ENCODE measurements around the gene MXD3. TPM values are rescaled to one million over a fixed set of nuclear protein-coding genes. Genes with fewer than 3 reads are reported as not detected.
A peak's percentile ranks its signal among the peaks of the same experiment; 100 is the strongest.

Gene MXD3
- total RNA-seq, 1 experiment from 2014 or later: 36.3 TPM

- no peak for DNase-seq
- intact Hi-C loops (cut with micrococcal nuclease; ENCODE audit: unreplicated experiment): no loop called here
- H3K36me3 Mint-ChIP-seq (ENCODE audit: insufficient read depth, unreplicated experiment): peaks cover 89% of the 10 kb centered on the region
- H3K4me3 Mint-ChIP-seq (ENCODE audit: low read depth, unreplicated experiment): no peak overlapping the region
- TSS peak; percentile 90 for BruUV-seq (replicated peaks)
- CTCF ChIA-PET: no interaction called here
- no peaks in the 10 kb centered on the region for H3K9me3 Mint-ChIP-seq (ENCODE audit: low read depth, unreplicated experiment)
- peaks cover 32% of the 10 kb centered on the region for H3K4me1 Mint-ChIP-seq (ENCODE audit: low read depth, unreplicated experiment)
- no peak for TF ChIP-seq CTCF (IDR thresholded peaks at IDR 0.05; ENCODE audit: unreplicated experiment)
- H3K27ac Mint-ChIP-seq (ENCODE audit: unreplicated experiment): peak overlapping the region; percentile 56
- no peaks in the 10 kb centered on the region for H3K27me3 Mint-ChIP-seq (ENCODE audit: unreplicated experiment)
Observed at GRCh38 chr5:177330991-177331842, 19.5 kb upstream of the MXD3 start.

GRCh38 chr5:177329883-177330282 is 18.2 kb upstream of the MXD3 start:
- no peak for DNase-seq
- H3K4me1 Mint-ChIP-seq (ENCODE audit: low read depth, unreplicated experiment): peaks cover 38% of the 10 kb centered on the region
- intact Hi-C loops (cut with micrococcal nuclease; ENCODE audit: unreplicated experiment): no loop called here
- no peak for TF ChIP-seq CTCF (IDR thresholded peaks at IDR 0.05; ENCODE audit: unreplicated experiment)
- CTCF ChIA-PET: no interaction called here
- H3K27ac Mint-ChIP-seq (ENCODE audit: unreplicated experiment): no peak overlapping the region
- H3K4me3 Mint-ChIP-seq (ENCODE audit: low read depth, unreplicated experiment): no peak overlapping the region
- peaks cover 89% of the 10 kb centered on the region for H3K36me3 Mint-ChIP-seq (ENCODE audit: insufficient read depth, unreplicated experiment)
- BruUV-seq (replicated peaks): no TSS peak
- no peaks in the 10 kb centered on the region for H3K9me3 Mint-ChIP-seq (ENCODE audit: low read depth, unreplicated experiment)
- H3K27me3 Mint-ChIP-seq (ENCODE audit: unreplicated experiment): no peaks in the 10 kb centered on the region

- no peak for DNase-seq
- Mint-ChIP-seq H3K4me3 (ENCODE audit: low read depth, unreplicated experiment) (peak overlapping the region; percentile 42), H3K27ac (ENCODE audit: unreplicated experiment) (peak overlapping the region; percentile 87), H3K27me3 (ENCODE audit: unreplicated experiment) (no peaks in the 10 kb centered on the region), H3K9me3 (ENCODE audit: low read depth, unreplicated experiment) (no peaks in the 10 kb centered on the region), H3K4me1 (ENCODE audit: low read depth, unreplicated experiment) (peaks cover 45% of the 10 kb centered on the region), H3K36me3 (ENCODE audit: insufficient read depth, unreplicated experiment) (peaks cover 81% of the 10 kb centered on the region)
- intact Hi-C loops (cut with micrococcal nuclease; ENCODE audit: unreplicated experiment): no loop called here
- no TSS peak for BruUV-seq (replicated peaks)
- no peak for TF ChIP-seq CTCF (IDR thresholded peaks at IDR 0.05; ENCODE audit: unreplicated experiment)
- CTCF ChIA-PET: interaction anchor here (0.6 to 1.5 kb wide), 6 partner anchors 19 to 129 kb away, joined by 3 to 9 read pairs (median 4); no protein-coding TSS in a partner anchor
Observed at GRCh38 chr5:177328545-177329231, 17.0 kb upstream of the MXD3 start.

- BruUV-seq (replicated peaks): no TSS peak
- no peaks in the 10 kb centered on the region for H3K27me3 Mint-ChIP-seq (ENCODE audit: unreplicated experiment)
- CTCF ChIA-PET: interaction anchor here (0.5 to 1.5 kb wide), 8 partner anchors 17 to 99 kb away, joined by 3 to 6 read pairs (median 3); partner anchors contain the start of gene LMAN2
- H3K9me3 Mint-ChIP-seq (ENCODE audit: low read depth, unreplicated experiment): no peaks in the 10 kb centered on the region
- H3K4me1 Mint-ChIP-seq (ENCODE audit: low read depth, unreplicated experiment): peaks cover 48% of the 10 kb centered on the region
- peak overlapping the region; percentile 42 for H3K4me3 Mint-ChIP-seq (ENCODE audit: low read depth, unreplicated experiment)
- intact Hi-C loops (cut with micrococcal nuclease; ENCODE audit: unreplicated experiment): no loop called here
- peak; percentile 23 for TF ChIP-seq CTCF (IDR thresholded peaks at IDR 0.05; ENCODE audit: unreplicated experiment)
- DNase-seq: peak; percentile 47
- H3K36me3 Mint-ChIP-seq (ENCODE audit: insufficient read depth, unreplicated experiment): peaks cover 78% of the 10 kb centered on the region
- peak overlapping the region; percentile 87 for H3K27ac Mint-ChIP-seq (ENCODE audit: unreplicated experiment)
Observed at GRCh38 chr5:177327539-177328522, 16.1 kb upstream of the MXD3 start.

Measured in Calu3 (cell line).